Common myeloid progenitor, CD34-positive (primary cell): ENCODE results near the gene NFKBIB.
A peak's percentile ranks its signal among the peaks of the same experiment; 100 is the strongest.
"Not testable (repeated sequence)": the region's sequence is repeated elsewhere in the genome, so short reads cannot be mapped to it uniquely, and the experiment has no call there.

Experiments used
- CTCF ChIA-PET: fragments of 350-600 bp; sonication (Branson Sonifier 250); formaldehyde crosslinking; loops from one replicate; lab custom pipeline; 2021; ENCODE audit warnings: antibody characterized with exemption; lab: Charles Lee
- POLR2A ChIA-PET: fragments of 350-600 bp; sonication (Branson Sonifier 250); formaldehyde crosslinking; loops from one replicate; lab custom pipeline; 2021; ENCODE audit warnings: antibody characterized with exemption; lab: Charles Lee
- DNase-seq, 3 donors: peaks; one replicate each; pipeline versions ENCODE4 v3.0.0 to v3.0.0-alpha.2; 2013
- H3K27ac ChIP-seq, 2 experiments: 1 replicate in 1 of 2; 2 replicates in 1 of 2; pipeline ENCODE4 v1.7.0; 2013; ENCODE audit warnings: inconsistent platforms in 2 of 2, low read length in 2 of 2, mild to moderate bottlenecking in 2 of 2, low read depth in 1 of 2, moderate library complexity in 1 of 2; ENCODE audit not compliant: severe bottlenecking in 2 of 2, insufficient read depth in 1 of 2, poor library complexity in 1 of 2
- H3K27me3 ChIP-seq, 5 experiments: replicated peaks in 2 of 5; 1 replicate in 3 of 5; 2 replicates in 2 of 5; pipeline versions ENCODE4 v1.6.1 to v1.7.0; 2013; ENCODE audit warnings: low read length in 4 of 5, mild to moderate bottlenecking in 2 of 5, moderate library complexity in 2 of 5, inconsistent platforms in 1 of 5; ENCODE audit not compliant: insufficient read depth in 5 of 5, control insufficient read depth in 4 of 5
- H3K36me3 ChIP-seq, 4 experiments: 1 replicate in 2 of 4; 2 replicates in 2 of 4; pipeline versions ENCODE4 v1.6.1 to v1.7.0; 2013; ENCODE audit warnings: low read length in 3 of 4, control low read depth in 1 of 4, mild to moderate bottlenecking in 1 of 4; ENCODE audit not compliant: control insufficient read depth in 4 of 4, insufficient read depth in 4 of 4
- H3K4me1 ChIP-seq, 4 experiments: 1 replicate in 3 of 4; 2 replicates in 1 of 4; pipeline versions ENCODE4 v1.6.1 to v1.7.1; 2013; ENCODE audit warnings: low read length in 3 of 4, mild to moderate bottlenecking in 3 of 4, control low read depth in 1 of 4, inconsistent platforms in 1 of 4, moderate library complexity in 1 of 4; ENCODE audit not compliant: control insufficient read depth in 4 of 4, insufficient read depth in 4 of 4; ENCODE audit errors: control extremely low read depth in 1 of 4
- H3K4me3 ChIP-seq, 7 experiments: 1 replicate in 4 of 7; 2 replicates in 3 of 7; pipeline versions ENCODE4 v1.5.1 to v1.7.0; 2013; ENCODE audit warnings: mild to moderate bottlenecking in 7 of 7, low read length in 6 of 7, moderate library complexity in 6 of 7, inconsistent platforms in 2 of 7, low read depth in 2 of 7, control low read depth in 1 of 7; ENCODE audit not compliant: insufficient read depth in 4 of 7, control insufficient read depth in 1 of 7; ENCODE audit errors: extremely low read depth in 1 of 7
- H3K9me3 ChIP-seq, 5 experiments: 1 replicate in 4 of 5; 2 replicates in 1 of 5; pipeline versions ENCODE4 v1.6.1 to v1.7.1; 2013; ENCODE audit warnings: low read length in 4 of 5, mild to moderate bottlenecking in 2 of 5, inconsistent platforms in 1 of 5, low read depth in 1 of 5, moderate library complexity in 1 of 5; ENCODE audit not compliant: control insufficient read depth in 4 of 5, insufficient read depth in 2 of 5; ENCODE audit errors: control extremely low read depth in 1 of 5
- WGBS: methylation state at CpG from one replicate; pipeline ENCODE4 v1.1.5; 2013; ENCODE audit not compliant: insufficient coverage; 5-methylcytosine and 5-hydroxymethylcytosine counted together

Gene NFKBIB

GRCh38 chr19:38931521-38931793 is 31.7 kb downstream of the NFKBIB start:
- CTCF ChIA-PET = interaction anchor here (1.3 to 3.8 kb wide), 5 partner anchors 31 to 238 kb away, joined by 4 to 15 read pairs (median 6); partner anchors contain the start of gene RINL
- Histone ChIP-seq H3K36me3 (peaks cover 0 to 24% (median 11%) of the 10 kb centered on the region in 4 experiments), H3K27ac (peak overlapping the region; percentile 75 to 89), H3K4me3 (peak overlapping the region; percentile 68 to 97 (median 93)), H3K9me3 (peaks cover 0 to 11% (median 6%) of the 10 kb centered on the region in 5 experiments), H3K27me3 (no peaks in the 10 kb centered on the region), H3K4me1 (peaks cover 5 to 24% (median 20%) of the 10 kb centered on the region in 4 experiments)
- no CpG with 5 or more reads among the region's 8 CpGs for WGBS
- POLR2A ChIA-PET = no interaction called here
- DNase-seq = no peak

- H3K27ac ChIP-seq = no peak overlapping the region
- 99% methylated on average over 21 of the region's 29 CpGs for WGBS
- peaks cover 0 to 11% (median 6%) of the 10 kb centered on the region in 5 experiments for H3K9me3 ChIP-seq
- no peaks in the 10 kb centered on the region for H3K27me3 ChIP-seq
- H3K4me3 ChIP-seq = no peak overlapping the region
- peaks cover 0 to 24% (median 11%) of the 10 kb centered on the region in 4 experiments for H3K36me3 ChIP-seq
- DNase-seq = peak; percentile 73 to 83 (median 81)
- CTCF ChIA-PET = interaction anchor here (0.7 to 1.4 kb wide), 8 partner anchors 15 to 299 kb away, joined by 3 to 4 read pairs (median 3); partner anchors contain the start of gene CAPN12
- H3K4me1 ChIP-seq = peaks cover 5 to 24% (median 20%) of the 10 kb centered on the region in 4 experiments
- POLR2A ChIA-PET = no interaction called here
Measured at GRCh38 chr19:38932425-38933179, 32.8 kb downstream of the NFKBIB start.

GRCh38 chr19:38933544-38933943 is 33.8 kb downstream of the NFKBIB start:
- CTCF ChIA-PET = interaction anchor here (0.7 to 1.6 kb wide), 9 partner anchors 14 to 299 kb away, joined by 3 to 4 read pairs (median 3); partner anchors contain the start of gene CAPN12
- no peak overlapping the region for H3K4me3 ChIP-seq
- POLR2A ChIA-PET = no interaction called here

GRCh38 chr19:38939957-38940356 is 40.2 kb downstream of the NFKBIB start:
- ChIA-PET POLR2A (interaction anchor here (0.7 kb wide), 1 partner anchor 112 kb away, joined by 3 read pairs; no protein-coding TSS in a partner anchor), CTCF (interaction anchor here (1.2 to 3.4 kb wide), 4 partner anchors 10 to 22 kb away, joined by 3 to 12 read pairs (median 6); no protein-coding TSS in a partner anchor)
- 12% methylated on average over 5 of the region's 5 CpGs for WGBS

More at GRCh38 chr19:38933544-38933943, 33.8 kb downstream of the NFKBIB start:
- Histone ChIP-seq H3K27ac (no peak overlapping the region), H3K4me1 (peaks cover 5 to 24% (median 20%) of the 10 kb centered on the region in 4 experiments), H3K36me3 (peaks cover 0 to 24% (median 11%) of the 10 kb centered on the region in 4 experiments), H3K27me3 (no peaks in the 10 kb centered on the region), H3K9me3 (peaks cover 0 to 11% (median 6%) of the 10 kb centered on the region in 5 experiments)
- DNase-seq = no peak
- WGBS = 100% methylated on average over 1 of the region's 4 CpGs

GRCh38 chr19:38941466-38941865 is 41.7 kb downstream of the NFKBIB start:
- H3K4me3 ChIP-seq, H3K36me3 ChIP-seq, H3K27ac ChIP-seq, DNase-seq, H3K27me3 ChIP-seq, POLR2A ChIA-PET, H3K9me3 ChIP-seq: not testable (repeated sequence)
- peaks cover 0 to 11% (median 3%) of the 10 kb centered on the region in 4 experiments for H3K4me1 ChIP-seq
- CTCF ChIA-PET = interaction anchor here (3.4 kb wide), 1 partner anchor 10 kb away, joined by 12 read pairs; no protein-coding TSS in a partner anchor
- WGBS = 81% methylated on average over 5 of the region's 5 CpGs

More at GRCh38 chr19:38939957-38940356, 40.2 kb downstream of the NFKBIB start:
- H3K4me1 ChIP-seq = peaks cover 0 to 11% (median 3%) of the 10 kb centered on the region in 4 experiments
- no peak overlapping the region for H3K27ac ChIP-seq
- DNase-seq = peak in 1 of 3 donors; percentile 43
- H3K9me3 ChIP-seq = peaks cover 0 to 4% (median under 1%) of the 10 kb centered on the region in 5 experiments
- H3K36me3 ChIP-seq = peaks cover 0 to 2% (median under 1%) of the 10 kb centered on the region in 4 experiments
- no peaks in the 10 kb centered on the region for H3K27me3 ChIP-seq
- peak overlapping the region in 1 of 7 experiments; percentile 20 for H3K4me3 ChIP-seq

- no peaks in the 10 kb centered on the region for H3K27me3 ChIP-seq
- H3K4me1 ChIP-seq = peaks cover 0 to 11% (median 3%) of the 10 kb centered on the region in 4 experiments
- 100% methylated on average over 2 of the region's 2 CpGs for WGBS
- no peak overlapping the region for H3K27ac ChIP-seq
- no peak for DNase-seq
- H3K36me3 ChIP-seq = no peaks in the 10 kb centered on the region
- H3K9me3 ChIP-seq = no peaks in the 10 kb centered on the region
- H3K4me3 ChIP-seq = no peak overlapping the region
- ChIA-PET CTCF (no interaction called here), POLR2A (no interaction called here)
Measured at GRCh38 chr19:38941979-38942378, 42.2 kb downstream of the NFKBIB start.
